ENCODE data around the gene CIT.

Gene CIT

DNA sequence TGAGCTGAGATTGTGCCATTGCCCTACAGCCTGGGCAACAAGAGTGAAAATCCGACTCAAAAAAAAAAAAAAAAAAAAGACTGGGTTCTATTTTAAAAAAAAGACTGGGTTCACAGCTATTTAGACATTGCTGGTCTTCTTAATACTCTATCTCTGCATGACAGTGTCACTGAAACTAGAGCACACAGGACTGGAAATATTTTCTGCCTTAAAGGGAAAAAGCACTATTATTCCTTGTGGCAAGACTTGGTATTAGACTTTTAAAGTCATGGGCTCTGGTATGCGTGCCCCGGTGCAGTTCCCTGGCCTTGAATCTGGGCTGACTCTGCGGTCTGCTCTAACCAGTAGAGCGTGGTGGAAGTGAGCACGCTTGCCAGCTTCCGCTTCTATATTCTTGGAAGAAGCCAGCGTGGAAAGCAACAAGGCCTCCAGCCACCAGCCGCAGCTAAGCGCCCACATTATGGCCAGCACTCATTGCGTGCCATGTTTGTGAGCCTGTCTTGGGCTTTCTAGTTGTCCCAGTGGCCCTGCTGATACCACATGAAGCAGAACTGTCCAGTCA is 177.8 kb downstream of the CIT start:
- no peak for DNase-seq (ENCODE audit: extremely low spot score)
- ChIA-PET CTCF (interaction anchor here (0.7 to 2.1 kb wide), 3 partner anchors 11 to 14 kb away, joined by 3 to 5 read pairs (median 3); no protein-coding TSS in a partner anchor), POLR2A (no interaction called here)
- TF ChIP-seq, protein P1, sequence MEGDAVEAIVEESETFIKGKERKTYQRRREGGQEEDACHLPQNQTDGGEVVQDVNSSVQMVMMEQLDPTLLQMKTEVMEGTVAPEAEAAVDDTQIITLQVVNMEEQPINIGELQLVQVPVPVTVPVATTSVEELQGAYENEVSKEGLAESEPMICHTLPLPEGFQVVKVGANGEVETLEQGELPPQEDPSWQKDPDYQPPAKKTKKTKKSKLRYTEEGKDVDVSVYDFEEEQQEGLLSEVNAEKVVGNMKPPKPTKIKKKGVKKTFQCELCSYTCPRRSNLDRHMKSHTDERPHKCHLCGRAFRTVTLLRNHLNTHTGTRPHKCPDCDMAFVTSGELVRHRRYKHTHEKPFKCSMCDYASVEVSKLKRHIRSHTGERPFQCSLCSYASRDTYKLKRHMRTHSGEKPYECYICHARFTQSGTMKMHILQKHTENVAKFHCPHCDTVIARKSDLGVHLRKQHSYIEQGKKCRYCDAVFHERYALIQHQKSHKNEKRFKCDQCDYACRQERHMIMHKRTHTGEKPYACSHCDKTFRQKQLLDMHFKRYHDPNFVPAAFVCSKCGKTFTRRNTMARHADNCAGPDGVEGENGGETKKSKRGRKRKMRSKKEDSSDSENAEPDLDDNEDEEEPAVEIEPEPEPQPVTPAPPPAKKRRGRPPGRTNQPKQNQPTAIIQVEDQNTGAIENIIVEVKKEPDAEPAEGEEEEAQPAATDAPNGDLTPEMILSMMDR (IDR thresholded peaks at IDR 0.05; ENCODE audit: control extremely low read depth, extremely low read depth, low read depth, missing control alignments), result no peak

DNA sequence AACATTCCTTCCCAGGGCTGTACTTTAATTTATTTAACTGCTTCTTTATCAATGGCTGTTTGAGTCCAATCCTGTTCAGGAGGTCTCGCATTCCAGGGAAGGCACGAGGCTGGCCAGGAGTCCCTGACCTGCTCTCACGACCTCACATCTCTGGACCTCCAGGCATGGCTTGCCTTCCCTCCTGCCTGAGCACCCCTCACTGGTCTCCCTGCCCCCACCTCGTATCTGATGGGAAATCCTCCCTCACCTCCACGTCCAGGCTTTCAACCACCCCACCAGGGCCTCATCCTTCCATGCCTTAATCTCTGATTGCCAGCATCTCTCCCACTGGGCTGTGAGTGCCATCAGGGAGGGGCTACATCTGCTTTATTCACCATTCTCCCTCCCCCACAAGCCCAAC is 180.2 kb downstream of the CIT start:
- TF ChIP-seq, protein P1 (IDR thresholded peaks at IDR 0.05; ENCODE audit: control extremely low read depth, extremely low read depth, low read depth, missing control alignments), result no peak
- no peak for DNase-seq (ENCODE audit: extremely low spot score)
- ChIA-PET POLR2A (no interaction called here), CTCF (no interaction called here)

DNA sequence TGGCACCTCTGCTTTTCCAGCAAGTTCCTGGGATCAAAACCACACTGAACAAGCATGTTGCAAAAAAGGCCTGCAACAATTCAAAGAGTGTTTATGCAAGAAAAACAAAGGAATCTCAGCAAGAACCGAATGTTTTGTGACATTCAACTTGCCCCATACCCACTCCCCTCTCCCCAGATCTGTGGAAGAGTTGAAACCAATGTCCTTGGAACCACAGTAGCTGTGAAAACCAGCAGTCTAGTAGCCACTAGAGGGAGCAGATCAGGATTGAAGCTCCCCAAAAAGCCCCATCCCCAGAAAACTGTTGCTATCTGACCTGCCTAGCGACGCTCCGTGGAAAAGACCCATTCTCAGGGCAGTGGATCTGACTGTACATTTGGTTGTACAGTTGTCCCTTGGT is 182.1 kb downstream of the CIT start:
- CTCF ChIA-PET, result interaction anchor here (0.6 to 2.5 kb wide), 8 partner anchors 9 to 33 kb away, joined by 3 to 13 read pairs (median 4); partner anchors contain the start of gene PRKAB1
- no peak for DNase-seq (ENCODE audit: extremely low spot score)
- TF ChIP-seq, protein P1 (IDR thresholded peaks at IDR 0.05; ENCODE audit: control extremely low read depth, extremely low read depth, low read depth, missing control alignments), result peak; percentile 37
- POLR2A ChIA-PET, result no interaction called here

DNA sequence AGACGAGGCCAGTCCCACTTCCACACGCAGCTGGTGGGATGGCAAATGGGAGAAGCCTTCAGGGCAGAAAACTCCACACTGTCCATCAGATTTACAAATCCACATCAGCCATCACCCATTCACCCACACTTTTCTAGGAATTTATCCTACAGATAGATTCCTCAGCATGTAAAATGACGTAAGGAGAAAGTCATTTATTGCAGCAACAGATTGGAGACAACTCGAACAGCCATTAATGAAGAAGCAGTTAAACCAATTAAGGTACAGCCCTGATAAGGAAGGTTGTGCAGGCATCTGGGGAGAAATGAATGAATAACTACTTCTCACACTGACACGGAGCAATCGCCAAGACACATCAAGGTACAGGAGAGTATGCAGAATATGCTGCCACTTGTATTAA is 183.0 kb downstream of the CIT start:
- TF ChIP-seq, protein P1 (IDR thresholded peaks at IDR 0.05; ENCODE audit: control extremely low read depth, extremely low read depth, low read depth, missing control alignments), result no peak
- CTCF ChIA-PET, result interaction anchor here (1.4 to 2.5 kb wide), 4 partner anchors 9 to 34 kb away, joined by 3 to 13 read pairs (median 8); partner anchors contain the start of gene PRKAB1
- no peak for DNase-seq (ENCODE audit: extremely low spot score)
- POLR2A ChIA-PET, result no interaction called here

DNA sequence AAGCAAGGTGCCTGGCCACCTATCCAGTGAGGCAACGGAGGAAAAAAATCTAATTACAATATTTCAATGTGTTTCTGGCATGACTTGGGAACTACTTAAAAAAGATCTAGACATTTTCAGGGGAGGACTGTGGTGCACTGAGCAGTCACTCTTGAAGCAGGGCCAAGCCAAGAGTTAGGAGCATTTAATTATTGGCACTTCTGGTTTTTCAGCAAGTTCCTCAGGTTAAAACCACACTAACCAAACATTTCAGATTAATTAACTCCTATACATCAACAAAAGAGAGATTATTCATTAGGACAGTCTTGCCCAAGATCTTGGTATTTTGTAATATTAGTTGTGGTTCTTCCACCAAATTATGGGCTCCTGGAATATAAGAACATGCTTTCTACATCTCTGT is 183.6 kb downstream of the CIT start:
- POLR2A ChIA-PET, result no interaction called here
- DNase-seq (ENCODE audit: extremely low spot score), result no peak
- CTCF ChIA-PET, result no interaction called here
- TF ChIP-seq, protein P1 (IDR thresholded peaks at IDR 0.05; ENCODE audit: control extremely low read depth, extremely low read depth, low read depth, missing control alignments), result no peak

DNA sequence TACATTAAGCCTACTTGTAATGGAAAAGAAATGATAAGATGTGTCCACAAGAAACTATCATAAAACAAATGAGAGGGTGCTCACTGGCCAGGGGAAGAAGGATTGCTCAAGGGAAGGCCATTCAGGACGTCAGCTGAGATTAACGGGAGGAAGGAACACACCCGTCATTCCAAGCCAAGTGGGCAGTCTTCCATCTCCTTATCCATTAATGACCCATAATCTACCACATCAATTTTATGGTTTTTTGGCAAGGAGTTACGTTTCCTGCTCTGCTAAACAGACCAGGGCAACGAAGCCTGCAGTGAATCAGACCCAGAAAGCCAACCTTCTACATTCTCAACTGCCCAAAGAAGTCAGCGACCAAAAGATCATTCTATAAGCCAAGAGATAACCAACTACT is 184.1 kb downstream of the CIT start:
- TF ChIP-seq, protein P1 (IDR thresholded peaks at IDR 0.05; ENCODE audit: control extremely low read depth, extremely low read depth, low read depth, missing control alignments), result no peak
- DNase-seq (ENCODE audit: extremely low spot score), result no peak
- CTCF ChIA-PET, result no interaction called here
- POLR2A ChIA-PET, result no interaction called here

All from GM10248 (cell line).